ENCODE results near the gene C16orf96. TPM values are rescaled to one million over a fixed set of nuclear protein-coding genes. Genes with fewer than 3 reads are reported as not detected.
A peak's percentile ranks its signal among the peaks of the same experiment; 100 is the strongest.

C16orf96 gene
- total RNA-seq, 2 experiments from 2014 or later: 0.16 to 0.32 TPM

- CTCF ChIA-PET: interaction anchor here (0.9 to 2.3 kb wide), 5 partner anchors 11 to 159 kb away, joined by 3 to 7 read pairs (median 4); partner anchors contain the start of gene CORO7
- Mint-ChIP-seq H3K36me3 (ENCODE audit: low read depth) (no peaks in the 10 kb centered on the region), H3K27me3 (no peaks in the 10 kb centered on the region), H3K4me3 (no peak overlapping the region), H3K27ac (no peak overlapping the region), H3K9me3 (no peaks in the 10 kb centered on the region), H3K4me1 (ENCODE audit: low read depth) (no peaks in the 10 kb centered on the region)
- no peak for TF ChIP-seq CTCF (IDR thresholded peaks at IDR 0.05)
- intact Hi-C loops (cut with micrococcal nuclease): no loop called here
- POLR2A ChIA-PET: interaction anchor here (1.0 kb wide), 1 partner anchor 11 kb away, joined by 3 read pairs; no protein-coding TSS in a partner anchor
- DNase-seq: no peak
- peak; percentile 24 for ATAC-seq
These were observed 19.0 kb downstream of the C16orf96 start for GRCh38 chr16:4574919-4575705.

- ChIA-PET POLR2A (no interaction called here), CTCF (interaction anchor here (1.4 to 2.3 kb wide), 2 partner anchors 10 to 27 kb away, joined by 3 to 7 read pairs; no protein-coding TSS in a partner anchor)
- Mint-ChIP-seq H3K36me3 (ENCODE audit: low read depth) (no peaks in the 10 kb centered on the region), H3K27me3 (no peaks in the 10 kb centered on the region), H3K27ac (no peak overlapping the region), H3K4me1 (ENCODE audit: low read depth) (no peaks in the 10 kb centered on the region), H3K9me3 (no peaks in the 10 kb centered on the region), H3K4me3 (no peak overlapping the region)
- DNase-seq (no peak), ATAC-seq (no peak)
- TF ChIP-seq CTCF (IDR thresholded peaks at IDR 0.05): no peak
- intact Hi-C loops (cut with micrococcal nuclease): no loop called here
These were observed 19.9 kb downstream of the C16orf96 start for GRCh38 chr16:4576008-4576407.

- no peak for DNase-seq
- intact Hi-C loops (cut with micrococcal nuclease): no loop called here
- ChIA-PET POLR2A (no interaction called here), CTCF (no interaction called here)
- Mint-ChIP-seq H3K9me3 (no peaks in the 10 kb centered on the region), H3K4me1 (ENCODE audit: low read depth) (no peaks in the 10 kb centered on the region), H3K27ac (no peak overlapping the region), H3K27me3 (no peaks in the 10 kb centered on the region), H3K36me3 (ENCODE audit: low read depth) (no peaks in the 10 kb centered on the region), H3K4me3 (no peak overlapping the region)
- ATAC-seq: no peak
- TF ChIP-seq CTCF (IDR thresholded peaks at IDR 0.05): no peak
These were observed 22.9 kb downstream of the C16orf96 start for GRCh38 chr16:4578961-4579530.

- ATAC-seq (no peak), DNase-seq (no peak)
- ChIA-PET CTCF (no interaction called here), POLR2A (no interaction called here)
- H3K4me1 Mint-ChIP-seq (ENCODE audit: low read depth): no peaks in the 10 kb centered on the region
- intact Hi-C loops (cut with micrococcal nuclease): no loop called here
- TF ChIP-seq CTCF (IDR thresholded peaks at IDR 0.05): no peak
- no peak overlapping the region for H3K4me3 Mint-ChIP-seq
- no peak overlapping the region for H3K27ac Mint-ChIP-seq
- H3K36me3 Mint-ChIP-seq (ENCODE audit: low read depth): no peaks in the 10 kb centered on the region
- H3K9me3 Mint-ChIP-seq: no peaks in the 10 kb centered on the region
- H3K27me3 Mint-ChIP-seq: no peaks in the 10 kb centered on the region
These were observed 24.1 kb downstream of the C16orf96 start for GRCh38 chr16:4580250-4580649.

- ChIA-PET POLR2A (no interaction called here), CTCF (interaction anchor here (2.6 kb wide), 1 partner anchor 13 kb away, joined by 15 read pairs; no protein-coding TSS in a partner anchor)
- no peak for DNase-seq
- peaks cover 3% of the 10 kb centered on the region for H3K4me1 Mint-ChIP-seq (ENCODE audit: low read depth)
- H3K27ac Mint-ChIP-seq: no peak overlapping the region
- H3K4me3 Mint-ChIP-seq: no peak overlapping the region
- H3K9me3 Mint-ChIP-seq: peaks cover 2% of the 10 kb centered on the region
- peaks cover 4% of the 10 kb centered on the region for H3K27me3 Mint-ChIP-seq
- ATAC-seq: no peak
- TF ChIP-seq CTCF (IDR thresholded peaks at IDR 0.05): no peak
- H3K36me3 Mint-ChIP-seq (ENCODE audit: low read depth): no peaks in the 10 kb centered on the region
- intact Hi-C loops (cut with micrococcal nuclease): no loop called here
These were observed 27.8 kb downstream of the C16orf96 start for GRCh38 chr16:4583906-4584305.
